Esophagus (tissue), 2 donors: Measurements from ENCODE around the gene CMSS1. TPM values are rescaled to one million over a fixed set of nuclear protein-coding genes. Genes with fewer than 3 reads are reported as not detected.
A peak's percentile ranks its signal among the peaks of the same experiment; 100 is the strongest.

ENCODE experiments used
- H3K27ac ChIP-seq, 2 donors: one replicate each; pipeline ENCODE4 v1.5.1; 2013; ENCODE audit warnings: low read depth in 2 of 2, mild to moderate bottlenecking in 2 of 2, inconsistent platforms in 1 of 2, low read length in 1 of 2, moderate library complexity in 1 of 2
- H3K27me3 ChIP-seq, 2 donors: one replicate each; pipeline ENCODE4 v1.6.1; 2013; ENCODE audit warnings: low read length in 2 of 2, control low read depth in 1 of 2, mild to moderate bottlenecking in 1 of 2; ENCODE audit not compliant: insufficient read depth in 2 of 2, control insufficient read depth in 1 of 2
- H3K36me3 ChIP-seq, 2 donors: one replicate each; pipeline ENCODE4 v1.6.1; 2013; ENCODE audit warnings: low read length in 1 of 2; ENCODE audit not compliant: control insufficient read depth in 2 of 2, insufficient read depth in 2 of 2
- H3K4me1 ChIP-seq, 2 donors: one replicate each; pipeline ENCODE4 v1.6.1; 2013; ENCODE audit warnings: low read length in 1 of 2; ENCODE audit not compliant: control insufficient read depth in 2 of 2, insufficient read depth in 2 of 2
- H3K4me3 ChIP-seq, 2 donors: one replicate each; pipeline ENCODE4 v1.5.1; 2013; ENCODE audit warnings: low read length in 2 of 2, mild to moderate bottlenecking in 2 of 2, low read depth in 1 of 2, moderate library complexity in 1 of 2
- H3K9me3 ChIP-seq, 2 donors: one replicate each; pipeline ENCODE4 v1.6.1; 2013; ENCODE audit warnings: mild to moderate bottlenecking in 2 of 2, low read depth in 1 of 2, low read length in 1 of 2, moderate library complexity in 1 of 2; ENCODE audit not compliant: control insufficient read depth in 2 of 2, insufficient read depth in 1 of 2
- WGBS, 2 donors: extraction: QIAGEN DNeasy Blood & Tissue Kit; methylation state at CpG; one replicate each; pipeline ENCODE4 v1.1.7; 2013; 5-methylcytosine and 5-hydroxymethylcytosine counted together
- polyA plus RNA-seq, 2 donors: library from polyadenylated mRNA; stranded (reverse); fragments of 200-250 nt; gene quantifications; one replicate each; pipeline ENCODE4 v1.2.3, GENCODE V29; 2013
- donor health status: healthy with polysubstance abuse.
- donor health status: Bipolar disorder and iron deficiency.

Gene CMSS1
- polyA plus RNA-seq, 2 donors, result 15.5 to 17.9 TPM

GRCh38 chr3:100001526-100002270 is 184.0 kb downstream of the CMSS1 start:
- Histone ChIP-seq H3K9me3 (no peaks in the 10 kb centered on the region), H3K4me1 (peaks cover 2 to 3% of the 10 kb centered on the region in 2 donors), H3K4me3 (no peak overlapping the region), H3K27ac (peak overlapping the region; percentile 34 to 47), H3K27me3 (no peaks in the 10 kb centered on the region), H3K36me3 (no peaks in the 10 kb centered on the region)
- 61 to 76% methylated on average over 8 of the region's 8 CpGs for WGBS, 2 donors

DNA sequence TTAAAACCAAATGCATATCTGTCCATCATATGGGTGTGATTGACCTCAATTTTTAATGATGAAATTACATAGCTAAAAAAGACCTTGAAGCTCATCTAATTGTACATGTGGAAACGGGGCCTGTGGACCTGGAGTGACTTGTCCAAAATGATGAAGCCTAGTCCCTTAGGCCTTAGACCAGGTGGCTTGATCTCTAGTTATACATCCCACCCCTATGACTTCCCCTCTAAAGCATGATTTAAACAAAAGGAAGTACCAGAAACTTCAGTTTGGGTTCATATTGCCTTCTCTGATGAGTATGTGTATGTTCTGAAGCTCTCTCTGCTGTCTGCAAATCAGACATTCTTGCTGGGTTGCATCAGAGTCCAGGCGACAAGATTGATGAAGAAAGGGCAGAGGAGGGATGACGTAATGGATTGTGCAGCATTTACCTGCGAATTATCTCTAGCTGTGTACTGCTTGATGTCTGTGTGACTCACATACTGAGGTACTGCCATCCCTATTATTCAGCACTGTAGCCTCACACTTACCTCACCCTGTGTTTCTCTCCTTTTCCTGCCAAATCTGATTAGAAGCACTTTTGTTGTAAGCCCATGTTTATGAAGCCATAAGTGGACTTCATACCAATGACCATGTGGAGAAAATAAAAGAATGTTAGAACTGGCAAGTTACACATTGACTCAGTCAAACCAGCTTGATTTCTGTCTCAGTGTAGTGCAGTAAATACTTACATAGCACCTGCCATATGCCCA is 185.1 kb downstream of the CMSS1 start:
- Histone ChIP-seq H3K9me3 (no peaks in the 10 kb centered on the region), H3K4me1 (peaks cover 2 to 3% of the 10 kb centered on the region in 2 donors), H3K27me3 (no peaks in the 10 kb centered on the region), H3K36me3 (no peaks in the 10 kb centered on the region), H3K27ac (peak overlapping the region; percentile 24 to 35), H3K4me3 (no peak overlapping the region)
- WGBS, 2 donors, result 32 to 38% methylated on average over 4 of the region's 4 CpGs

- 92 to 94% methylated on average over 4 of the region's 4 CpGs for WGBS, 2 donors
- Histone ChIP-seq H3K36me3 (no peaks in the 10 kb centered on the region), H3K4me3 (no peak overlapping the region), H3K27me3 (no peaks in the 10 kb centered on the region), H3K4me1 (peaks cover 2 to 3% of the 10 kb centered on the region in 2 donors), H3K27ac (no peak overlapping the region), H3K9me3 (no peaks in the 10 kb centered on the region)
These were observed 186.2 kb downstream of the CMSS1 start for GRCh38 chr3:100003609-100004503.

GRCh38 chr3:100004931-100005330 is 187.3 kb downstream of the CMSS1 start:
- no peaks in the 10 kb centered on the region for H3K27me3 ChIP-seq
- peaks cover 2 to 3% of the 10 kb centered on the region in 2 donors for H3K4me1 ChIP-seq
- H3K36me3 ChIP-seq, result no peaks in the 10 kb centered on the region
- no peak overlapping the region for H3K4me3 ChIP-seq
- WGBS, 2 donors, result 55 to 69% methylated on average over 1 of the region's 1 CpG
- no peaks in the 10 kb centered on the region for H3K9me3 ChIP-seq
- H3K27ac ChIP-seq, result peak overlapping the region; percentile 5 to 55

GRCh38 chr3:100005665-100006393 is 188.2 kb downstream of the CMSS1 start:
- no peak overlapping the region for H3K4me3 ChIP-seq
- no peaks in the 10 kb centered on the region for H3K36me3 ChIP-seq
- H3K4me1 ChIP-seq, result peaks cover 2 to 3% of the 10 kb centered on the region in 2 donors
- H3K27ac ChIP-seq, result peak overlapping the region in 1 of 2 donors; percentile 53
- WGBS, 2 donors, result 81 to 89% methylated on average over 2 of the region's 2 CpGs
- H3K9me3 ChIP-seq, result no peaks in the 10 kb centered on the region
- no peaks in the 10 kb centered on the region for H3K27me3 ChIP-seq

- H3K4me3 ChIP-seq, result no peak overlapping the region
- H3K9me3 ChIP-seq, result no peaks in the 10 kb centered on the region
- no peak overlapping the region for H3K27ac ChIP-seq
- H3K36me3 ChIP-seq, result no peaks in the 10 kb centered on the region
- 45 to 50% methylated on average over 2 of the region's 2 CpGs for WGBS, 2 donors
- H3K4me1 ChIP-seq, result peaks cover 2 to 3% of the 10 kb centered on the region in 2 donors
- no peaks in the 10 kb centered on the region for H3K27me3 ChIP-seq
These were observed 189.1 kb downstream of the CMSS1 start for GRCh38 chr3:100006570-100007271.

DNA sequence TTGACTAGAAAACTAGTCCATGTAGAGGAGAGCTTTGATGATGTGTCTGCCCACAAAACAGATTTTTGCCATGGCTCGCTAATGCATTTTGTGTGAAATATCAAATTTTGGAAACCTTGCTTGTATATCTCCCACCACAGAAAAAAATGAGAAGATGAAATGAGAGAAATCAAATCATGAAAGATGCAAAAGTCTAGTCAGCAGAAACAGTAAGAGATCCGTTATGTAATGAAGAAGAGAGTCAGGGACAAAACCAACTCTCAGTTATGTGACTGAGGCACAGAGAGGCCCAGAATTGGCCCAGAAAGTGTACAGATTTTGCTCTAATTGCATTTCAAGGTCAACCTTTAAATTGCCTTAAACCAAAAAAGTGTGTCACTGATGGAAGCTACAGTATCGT is 189.7 kb downstream of the CMSS1 start:
- no peaks in the 10 kb centered on the region for H3K9me3 ChIP-seq
- H3K4me1 ChIP-seq, result peaks cover 0 to 2% of the 10 kb centered on the region in 2 donors
- no peaks in the 10 kb centered on the region for H3K36me3 ChIP-seq
- H3K27ac ChIP-seq, result no peak overlapping the region
- no peak overlapping the region for H3K4me3 ChIP-seq
- 93 to 94% methylated on average over 3 of the region's 3 CpGs for WGBS, 2 donors
- H3K27me3 ChIP-seq, result no peaks in the 10 kb centered on the region

DNA sequence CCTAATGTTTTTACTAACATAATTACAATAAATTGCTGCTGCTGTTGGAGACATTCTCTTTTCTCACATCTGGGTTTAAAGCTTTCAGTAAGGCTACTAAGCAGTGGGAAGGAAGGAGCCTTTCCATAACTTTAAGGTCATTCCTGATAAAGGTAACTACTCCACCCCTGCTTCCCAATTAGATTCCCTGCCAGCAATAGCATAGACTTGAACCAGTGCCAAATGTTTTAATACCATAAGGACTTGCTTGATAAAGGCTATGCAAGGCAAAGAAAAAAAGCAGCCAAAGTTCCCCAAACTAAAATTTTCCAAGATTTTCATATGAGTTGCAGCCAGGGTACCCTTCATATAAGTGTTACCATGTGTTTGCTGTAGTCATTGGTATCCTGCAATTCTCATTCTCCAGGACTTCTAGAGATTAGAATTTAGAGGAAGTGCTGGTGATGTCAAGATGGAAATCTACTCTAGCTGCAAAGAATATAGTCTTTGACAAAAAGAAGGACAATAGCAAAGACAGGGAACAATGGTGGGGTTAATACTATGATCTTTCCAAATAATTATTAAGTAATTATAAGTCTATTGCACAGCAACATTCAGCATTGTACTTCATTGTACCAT is 190.5 kb downstream of the CMSS1 start:
- no peaks in the 10 kb centered on the region for H3K27me3 ChIP-seq
- H3K27ac ChIP-seq, result no peak overlapping the region
- H3K4me1 ChIP-seq, result peaks cover 0 to 2% of the 10 kb centered on the region in 2 donors
- H3K4me3 ChIP-seq, result no peak overlapping the region
- no peaks in the 10 kb centered on the region for H3K9me3 ChIP-seq
- H3K36me3 ChIP-seq, result no peaks in the 10 kb centered on the region
